ENCODE measurements around the gene SLITRK5.

SLITRK5 gene

DNA sequence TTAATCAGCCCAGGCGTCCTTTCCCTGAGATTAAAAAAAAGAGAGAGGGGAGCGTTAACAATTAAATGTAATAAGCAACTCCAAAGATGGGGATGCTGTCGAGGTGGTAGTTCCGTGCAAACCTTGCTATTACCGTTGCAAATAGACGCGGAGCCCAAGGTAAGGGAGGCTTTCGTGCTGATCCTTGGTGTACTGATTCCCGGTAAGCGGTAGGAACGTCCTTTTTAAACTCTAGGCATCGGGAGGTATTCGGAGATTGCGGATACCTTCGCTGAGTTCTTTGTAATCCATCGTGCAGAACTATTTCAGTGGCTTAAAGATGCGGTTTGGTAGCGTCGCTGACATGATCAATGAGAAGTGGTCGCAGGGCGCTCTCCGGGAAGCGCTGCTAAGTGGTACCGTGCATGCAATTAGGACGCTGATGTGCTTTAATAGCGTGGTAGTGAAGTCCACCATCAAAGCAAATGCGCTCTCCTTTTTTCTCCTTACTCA lies 3.1 kb downstream of the SLITRK5 start:
- TF ChIP-seq, protein P1, sequence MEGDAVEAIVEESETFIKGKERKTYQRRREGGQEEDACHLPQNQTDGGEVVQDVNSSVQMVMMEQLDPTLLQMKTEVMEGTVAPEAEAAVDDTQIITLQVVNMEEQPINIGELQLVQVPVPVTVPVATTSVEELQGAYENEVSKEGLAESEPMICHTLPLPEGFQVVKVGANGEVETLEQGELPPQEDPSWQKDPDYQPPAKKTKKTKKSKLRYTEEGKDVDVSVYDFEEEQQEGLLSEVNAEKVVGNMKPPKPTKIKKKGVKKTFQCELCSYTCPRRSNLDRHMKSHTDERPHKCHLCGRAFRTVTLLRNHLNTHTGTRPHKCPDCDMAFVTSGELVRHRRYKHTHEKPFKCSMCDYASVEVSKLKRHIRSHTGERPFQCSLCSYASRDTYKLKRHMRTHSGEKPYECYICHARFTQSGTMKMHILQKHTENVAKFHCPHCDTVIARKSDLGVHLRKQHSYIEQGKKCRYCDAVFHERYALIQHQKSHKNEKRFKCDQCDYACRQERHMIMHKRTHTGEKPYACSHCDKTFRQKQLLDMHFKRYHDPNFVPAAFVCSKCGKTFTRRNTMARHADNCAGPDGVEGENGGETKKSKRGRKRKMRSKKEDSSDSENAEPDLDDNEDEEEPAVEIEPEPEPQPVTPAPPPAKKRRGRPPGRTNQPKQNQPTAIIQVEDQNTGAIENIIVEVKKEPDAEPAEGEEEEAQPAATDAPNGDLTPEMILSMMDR (IDR thresholded peaks at IDR 0.05; ENCODE audit: low read depth, low read length), result no peak
- TF ChIP-seq EZH2phosphoT487 (IDR thresholded peaks at IDR 0.05; ENCODE audit: low read depth), result no peak
- H3K9ac ChIP-seq (ENCODE audit: low read length), result no peak overlapping the region
- H4K20me1 ChIP-seq (ENCODE audit: insufficient read depth, low read length), result no peaks in the 10 kb centered on the region
- H3K27ac ChIP-seq (ENCODE audit: low read length), result no peak overlapping the region
- 0 out of 2 replicates have a peak, but pooled peaks cover 2% of the 10 kb centered on the region for H3K4me1 ChIP-seq (ENCODE audit: low read length)
- no peak overlapping the region for H3K4me3 ChIP-seq (ENCODE audit: low read length)
- no peaks in the 10 kb centered on the region for H3K79me2 ChIP-seq (ENCODE audit: low read length)
- H3K9me3 ChIP-seq (ENCODE audit: insufficient read depth, low read length), result no peaks in the 10 kb centered on the region; the same call in 1 of the 2 replicates
- no peaks in the 10 kb centered on the region for H3K27me3 ChIP-seq (ENCODE audit: low read depth, low read length)
- no peak overlapping the region for H2AFZ ChIP-seq (ENCODE audit: low read depth, low read length)
- no peaks in the 10 kb centered on the region for H3K36me3 ChIP-seq (replicated peaks; ENCODE audit: low read depth, low read length)
- H3K4me2 ChIP-seq (ENCODE audit: low read length), result no peak overlapping the region

DNA sequence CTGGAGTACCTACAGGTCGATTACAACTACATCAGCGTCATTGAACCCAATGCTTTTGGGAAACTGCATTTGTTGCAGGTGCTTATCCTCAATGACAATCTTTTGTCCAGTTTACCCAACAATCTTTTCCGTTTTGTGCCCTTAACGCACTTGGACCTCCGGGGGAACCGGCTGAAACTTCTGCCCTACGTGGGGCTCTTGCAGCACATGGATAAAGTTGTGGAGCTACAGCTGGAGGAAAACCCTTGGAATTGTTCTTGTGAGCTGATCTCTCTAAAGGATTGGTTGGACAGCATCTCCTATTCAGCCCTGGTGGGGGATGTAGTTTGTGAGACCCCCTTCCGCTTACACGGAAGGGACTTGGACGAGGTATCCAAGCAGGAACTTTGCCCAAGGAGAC lies 4.7 kb downstream of the SLITRK5 start:
- H3K79me2 ChIP-seq (ENCODE audit: low read length), result no peaks in the 10 kb centered on the region
- no peak overlapping the region for H2AFZ ChIP-seq (ENCODE audit: low read depth, low read length)
- TF ChIP-seq EZH2phosphoT487 (IDR thresholded peaks at IDR 0.05; ENCODE audit: low read depth), result no peak
- TF ChIP-seq, protein P1 (IDR thresholded peaks at IDR 0.05; ENCODE audit: low read depth, low read length), result no peak
- H3K4me2 ChIP-seq (ENCODE audit: low read length), result no peak overlapping the region
- no peak overlapping the region for H3K27ac ChIP-seq (ENCODE audit: low read length)
- no peaks in the 10 kb centered on the region; the same call in 1 of the 2 replicates for H3K9me3 ChIP-seq (ENCODE audit: insufficient read depth, low read length)
- H3K36me3 ChIP-seq (replicated peaks; ENCODE audit: low read depth, low read length), result no peaks in the 10 kb centered on the region
- no peak overlapping the region for H3K9ac ChIP-seq (ENCODE audit: low read length)
- peaks cover 6% of the 10 kb centered on the region; the same call in 1 of the 2 replicates for H3K4me1 ChIP-seq (ENCODE audit: low read length)
- H3K4me3 ChIP-seq (ENCODE audit: low read length), result no peak overlapping the region
- no peaks in the 10 kb centered on the region for H3K27me3 ChIP-seq (ENCODE audit: low read depth, low read length)
- H4K20me1 ChIP-seq (ENCODE audit: insufficient read depth, low read length), result no peaks in the 10 kb centered on the region

DNA sequence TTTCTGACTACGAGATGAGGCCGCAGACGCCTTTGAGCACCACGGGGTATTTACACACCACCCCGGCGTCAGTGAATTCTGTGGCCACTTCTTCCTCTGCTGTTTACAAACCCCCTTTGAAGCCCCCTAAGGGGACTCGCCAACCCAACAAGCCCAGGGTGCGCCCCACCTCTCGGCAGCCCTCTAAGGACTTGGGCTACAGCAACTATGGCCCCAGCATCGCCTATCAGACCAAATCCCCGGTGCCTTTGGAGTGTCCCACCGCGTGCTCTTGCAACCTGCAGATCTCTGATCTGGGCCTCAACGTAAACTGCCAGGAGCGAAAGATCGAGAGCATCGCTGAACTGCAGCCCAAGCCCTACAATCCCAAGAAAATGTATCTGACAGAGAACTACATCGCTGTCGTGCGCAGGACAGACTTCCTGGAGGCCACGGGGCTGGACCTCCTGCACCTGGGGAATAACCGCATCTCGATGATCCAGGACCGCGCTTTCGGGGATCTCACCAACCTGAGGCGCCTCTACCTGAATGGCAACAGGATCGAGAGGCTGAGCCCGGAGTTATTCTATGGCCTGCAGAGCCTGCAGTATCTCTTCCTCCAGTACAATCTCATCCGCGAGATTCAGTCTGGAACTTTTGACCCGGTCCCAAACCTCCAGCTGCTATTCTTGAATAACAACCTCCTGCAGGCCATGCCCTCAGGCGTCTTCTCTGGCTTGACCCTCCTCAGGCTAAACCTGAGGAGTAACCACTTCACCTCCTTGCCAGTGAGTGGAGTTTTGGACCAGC lies 5.3 kb downstream of the SLITRK5 start:
- Histone ChIP-seq H3K27ac (ENCODE audit: low read length) (no peak overlapping the region), H3K4me1 (ENCODE audit: low read length) (peaks cover 6% of the 10 kb centered on the region; the same call in 1 of the 2 replicates), H3K4me3 (ENCODE audit: low read length) (no peak overlapping the region), H3K9me3 (ENCODE audit: insufficient read depth, low read length) (no peaks in the 10 kb centered on the region; the same call in 1 of the 2 replicates), H3K9ac (ENCODE audit: low read length) (no peak overlapping the region), H3K79me2 (ENCODE audit: low read length) (no peaks in the 10 kb centered on the region), H2AFZ (ENCODE audit: low read depth, low read length) (no peak overlapping the region), H3K36me3 (replicated peaks; ENCODE audit: low read depth, low read length) (no peaks in the 10 kb centered on the region), H4K20me1 (ENCODE audit: insufficient read depth, low read length) (no peaks in the 10 kb centered on the region), H3K4me2 (ENCODE audit: low read length) (no peak overlapping the region), H3K27me3 (ENCODE audit: low read depth, low read length) (no peaks in the 10 kb centered on the region)
- TF ChIP-seq, protein P1 (IDR thresholded peaks at IDR 0.05; ENCODE audit: low read depth, low read length), result no peak
- TF ChIP-seq EZH2phosphoT487 (IDR thresholded peaks at IDR 0.05; ENCODE audit: low read depth), result no peak

DNA sequence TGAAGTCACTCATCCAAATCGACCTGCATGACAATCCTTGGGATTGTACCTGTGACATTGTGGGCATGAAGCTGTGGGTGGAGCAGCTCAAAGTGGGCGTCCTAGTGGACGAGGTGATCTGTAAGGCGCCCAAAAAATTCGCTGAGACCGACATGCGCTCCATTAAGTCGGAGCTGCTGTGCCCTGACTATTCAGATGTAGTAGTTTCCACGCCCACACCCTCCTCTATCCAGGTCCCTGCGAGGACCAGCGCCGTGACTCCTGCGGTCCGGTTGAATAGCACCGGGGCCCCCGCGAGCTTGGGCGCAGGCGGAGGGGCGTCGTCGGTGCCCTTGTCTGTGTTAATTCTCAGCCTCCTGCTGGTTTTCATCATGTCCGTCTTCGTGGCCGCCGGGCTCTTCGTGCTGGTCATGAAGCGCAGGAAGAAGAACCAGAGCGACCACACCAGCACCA lies 5.9 kb downstream of the SLITRK5 start:
- H3K4me3 ChIP-seq (ENCODE audit: low read length), result no peak overlapping the region
- no peaks in the 10 kb centered on the region for H3K79me2 ChIP-seq (ENCODE audit: low read length)
- no peak overlapping the region for H2AFZ ChIP-seq (ENCODE audit: low read depth, low read length)
- no peaks in the 10 kb centered on the region for H4K20me1 ChIP-seq (ENCODE audit: insufficient read depth, low read length)
- no peaks in the 10 kb centered on the region for H3K36me3 ChIP-seq (replicated peaks; ENCODE audit: low read depth, low read length)
- H3K9ac ChIP-seq (ENCODE audit: low read length), result no peak overlapping the region
- H3K4me1 ChIP-seq (ENCODE audit: low read length), result peaks cover 6% of the 10 kb centered on the region; the same call in 1 of the 2 replicates
- no peak for TF ChIP-seq EZH2phosphoT487 (IDR thresholded peaks at IDR 0.05; ENCODE audit: low read depth)
- TF ChIP-seq, protein P1 (IDR thresholded peaks at IDR 0.05; ENCODE audit: low read depth, low read length), result no peak
- H3K27ac ChIP-seq (ENCODE audit: low read length), result no peak overlapping the region
- H3K27me3 ChIP-seq (ENCODE audit: low read depth, low read length), result no peaks in the 10 kb centered on the region
- H3K4me2 ChIP-seq (ENCODE audit: low read length), result no peak overlapping the region
- H3K9me3 ChIP-seq (ENCODE audit: insufficient read depth, low read length), result no peaks in the 10 kb centered on the region; the same call in 1 of the 2 replicates

All from OCI-LY3 (cell line).